ENCODE measurements around the gene COX20.

COX20 gene

GRCh38 chr1:244841273-244841927 is 5.9 kb downstream of the COX20 start:
- no peak for TF ChIP-seq USF1 (IDR thresholded peaks at IDR 0.05)
- TF ChIP-seq CEBPB (IDR thresholded peaks at IDR 0.05): no peak
- no peak for TF ChIP-seq CREB1 (IDR thresholded peaks at IDR 0.05; ENCODE audit: low read depth)
- TF ChIP-seq RAD21 (IDR thresholded peaks at IDR 0.05; ENCODE audit: low read depth): no peak
- no peak for TF ChIP-seq REST (IDR thresholded peaks at IDR 0.05; ENCODE audit: low read depth)
- no peak for TF ChIP-seq EGR1 (IDR thresholded peaks at IDR 0.05)
- no peak for TF ChIP-seq MAX (IDR thresholded peaks at IDR 0.05)
- no peak for TF ChIP-seq TAF1 (IDR thresholded peaks at IDR 0.05; ENCODE audit: low read depth)
- TF ChIP-seq YY1 (IDR thresholded peaks at IDR 0.05; ENCODE audit: low read depth): no peak
- TF ChIP-seq ZBTB7A (IDR thresholded peaks at IDR 0.05; ENCODE audit: low read depth): no peak
- TF ChIP-seq FOXM1 (IDR thresholded peaks at IDR 0.05; ENCODE audit: borderline replicate concordance, low read depth): no peak

GRCh38 chr1:244843148-244843978 is 7.9 kb downstream of the COX20 start:
- TF ChIP-seq RAD21 (IDR thresholded peaks at IDR 0.05; ENCODE audit: low read depth) (no peak), NFIC (IDR thresholded peaks at IDR 0.05) (no peak), TAF1 (IDR thresholded peaks at IDR 0.05; ENCODE audit: low read depth) (no peak)

- TF ChIP-seq ZBTB7A (IDR thresholded peaks at IDR 0.05; ENCODE audit: low read depth) (no peak), REST (IDR thresholded peaks at IDR 0.05; ENCODE audit: low read depth) (no peak), EGR1 (IDR thresholded peaks at IDR 0.05) (no peak), USF1 (IDR thresholded peaks at IDR 0.05) (no peak), EP300 (IDR thresholded peaks at IDR 0.05; ENCODE audit: borderline replicate concordance) (no peak), CREB1 (IDR thresholded peaks at IDR 0.05; ENCODE audit: low read depth) (no peak), FOXM1 (IDR thresholded peaks at IDR 0.05; ENCODE audit: borderline replicate concordance, low read depth) (no peak), TAF1 (IDR thresholded peaks at IDR 0.05; ENCODE audit: low read depth) (no peak), MAX (IDR thresholded peaks at IDR 0.05) (no peak), TCF12 (IDR thresholded peaks at IDR 0.05; ENCODE audit: low read depth) (no peak), RAD21 (IDR thresholded peaks at IDR 0.05; ENCODE audit: low read depth) (no peak), NFIC (IDR thresholded peaks at IDR 0.05) (no peak), CEBPB (IDR thresholded peaks at IDR 0.05) (no peak), YY1 (IDR thresholded peaks at IDR 0.05; ENCODE audit: low read depth) (no peak), TEAD4 (IDR thresholded peaks at IDR 0.05) (no peak)
Measured at GRCh38 chr1:244844155-244845121, 9.0 kb downstream of the COX20 start.

- TF ChIP-seq YY1 (IDR thresholded peaks at IDR 0.05; ENCODE audit: low read depth) (no peak), TCF12 (IDR thresholded peaks at IDR 0.05; ENCODE audit: low read depth) (no peak), MAX (IDR thresholded peaks at IDR 0.05) (no peak), RAD21 (IDR thresholded peaks at IDR 0.05; ENCODE audit: low read depth) (no peak), REST (IDR thresholded peaks at IDR 0.05; ENCODE audit: low read depth) (no peak), EGR1 (IDR thresholded peaks at IDR 0.05) (no peak), CEBPB (IDR thresholded peaks at IDR 0.05) (no peak), EP300 (IDR thresholded peaks at IDR 0.05; ENCODE audit: borderline replicate concordance) (no peak), TAF1 (IDR thresholded peaks at IDR 0.05; ENCODE audit: low read depth) (no peak), ZBTB7A (IDR thresholded peaks at IDR 0.05; ENCODE audit: low read depth) (no peak), TEAD4 (IDR thresholded peaks at IDR 0.05) (no peak), CREB1 (IDR thresholded peaks at IDR 0.05; ENCODE audit: low read depth) (no peak), USF1 (IDR thresholded peaks at IDR 0.05) (no peak), FOXM1 (IDR thresholded peaks at IDR 0.05; ENCODE audit: borderline replicate concordance, low read depth) (no peak)
Measured at GRCh38 chr1:244846653-244847052, 11.2 kb downstream of the COX20 start.
